Keratinocyte (primary cell): ENCODE measurements around the gene TSSC4.

Experiments used
- CTCF ChIP-seq, 3 experiments: IDR thresholded peaks in 1 of 3; conservative IDR thresholded peaks in 1 of 3; optimal IDR thresholded peaks in 1 of 3; 2 replicates in 2 of 3; 3 replicates in 1 of 3; pipeline versions ENCODE3 to v1.5.1; 2011; ENCODE audit warnings: low read length in 3 of 3, mild to moderate bottlenecking in 3 of 3, moderate library complexity in 2 of 3, control low read depth in 1 of 3, inconsistent platforms in 1 of 3; ENCODE audit not compliant: insufficient read depth in 2 of 3; ENCODE audit errors: extremely low read depth in 1 of 3
- EZH2 ChIP-seq: IDR thresholded peaks from one replicate; pipeline ENCODE4 v1.6.1; 2012; ENCODE audit warnings: inconsistent platforms, mild to moderate bottlenecking, low read length, moderate library complexity

- no peak for TF ChIP-seq EZH2
- no peak for TF ChIP-seq CTCF (optimal IDR thresholded peaks at IDR 0.05 in 1 of 3, IDR thresholded peaks at IDR 0.05 in 1 of 3, conservative IDR thresholded peaks at IDR 0.05 in 1 of 3; ENCODE audit: extremely low read depth in 1 of 3, insufficient read depth in 2 of 3, low read length in 3 of 3)
These were observed 25.0 kb downstream of the TSSC4 start for GRCh38 chr11:2425506-2425905.
